ELF-1 (cell line): ENCODE measurements around the gene TSNAX.

Experiments used
- DNase-seq: peaks from one replicate; pipeline ENCODE4 v3.0.0-alpha.2; 2016; ENCODE audit warnings: low read depth, low spot score

TSNAX gene

DNA sequence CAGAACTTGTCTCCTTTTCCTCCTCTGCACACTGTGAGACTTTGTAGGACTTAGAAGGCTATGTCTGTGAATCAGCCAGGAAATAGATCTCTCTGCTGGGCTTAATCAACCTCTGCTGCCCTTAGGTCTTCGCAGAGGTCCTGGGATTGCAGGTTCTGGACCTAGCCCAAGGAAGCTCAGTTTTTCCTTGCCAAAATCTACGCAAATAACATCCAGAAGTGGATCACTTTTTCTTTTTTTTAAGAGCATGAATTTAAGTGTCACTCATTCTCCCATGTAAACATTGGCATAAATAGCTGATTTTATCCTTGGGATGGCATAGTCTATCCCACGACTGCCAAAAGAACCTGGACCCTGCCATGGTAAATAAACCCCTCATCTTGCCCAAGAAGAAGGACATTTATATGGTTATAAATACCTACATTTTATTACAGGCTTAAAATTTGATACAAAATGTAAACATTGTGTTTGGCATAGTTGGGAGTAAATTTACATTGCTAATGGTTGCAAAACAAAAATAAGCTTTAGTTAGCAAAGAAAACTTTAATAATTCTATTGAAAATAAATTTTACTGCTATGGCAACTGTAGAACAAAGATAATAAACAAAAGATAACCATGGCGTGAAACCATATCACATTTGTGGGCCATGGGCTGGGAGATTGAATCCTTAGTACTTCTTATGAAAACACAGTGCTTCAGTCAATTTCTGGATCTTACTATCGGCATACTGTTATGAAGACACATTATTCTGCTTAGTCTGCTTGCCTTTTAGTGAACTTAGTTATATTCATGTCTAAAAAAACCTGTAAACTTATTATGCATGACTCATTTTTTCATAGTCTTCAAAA is 73.6 kb downstream of the TSNAX start:
- DNase-seq, result no peak

DNA sequence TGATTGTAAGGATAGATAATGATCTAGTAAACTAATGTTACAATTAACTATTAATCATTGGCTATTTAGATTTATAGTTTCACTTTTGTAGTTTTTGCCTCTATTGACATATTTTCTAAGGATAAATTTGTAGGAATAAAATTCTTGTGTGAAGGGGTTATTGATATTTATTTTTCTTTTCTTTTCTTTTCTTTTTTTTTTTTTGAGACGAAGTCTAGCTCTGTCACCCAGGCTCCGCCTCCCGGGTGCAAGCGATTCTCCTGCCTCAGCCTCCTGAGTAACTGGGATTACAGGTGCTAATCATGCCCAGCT is 74.2 kb downstream of the TSNAX start:
- no peak for DNase-seq

DNA sequence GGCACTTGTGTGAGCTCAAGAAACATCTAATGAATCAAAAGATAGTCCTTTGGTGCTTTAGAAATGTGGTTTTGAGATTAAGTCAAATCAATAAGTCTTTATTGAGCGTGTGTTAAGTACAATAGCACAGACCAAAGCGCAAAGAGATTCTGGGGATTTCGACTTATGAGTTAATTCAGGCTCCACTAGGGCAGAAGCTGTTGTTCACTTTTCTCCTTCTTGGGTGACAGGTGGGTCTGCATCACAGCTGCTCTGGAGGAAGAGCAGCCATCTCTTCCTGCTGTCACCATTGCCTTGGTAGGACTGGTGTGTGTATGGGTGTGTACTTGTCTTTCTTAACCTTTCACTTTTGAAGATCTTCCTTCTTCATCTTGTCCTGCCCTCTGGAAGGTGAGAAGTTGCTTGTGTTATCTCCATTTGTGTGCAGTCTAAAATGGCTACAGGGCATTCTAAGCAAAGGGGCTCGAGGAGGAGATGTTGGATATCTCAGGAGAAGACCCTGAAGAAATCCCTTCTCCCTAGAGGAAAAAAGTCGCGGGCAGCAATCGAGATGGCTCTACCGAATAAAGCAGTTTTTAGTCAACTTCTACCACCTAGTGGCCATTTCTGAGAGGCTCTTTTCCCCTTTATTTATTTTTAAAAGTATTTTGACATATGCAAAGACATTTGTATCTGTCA is 75.3 kb downstream of the TSNAX start:
- DNase-seq, result peak; percentile 37

DNA sequence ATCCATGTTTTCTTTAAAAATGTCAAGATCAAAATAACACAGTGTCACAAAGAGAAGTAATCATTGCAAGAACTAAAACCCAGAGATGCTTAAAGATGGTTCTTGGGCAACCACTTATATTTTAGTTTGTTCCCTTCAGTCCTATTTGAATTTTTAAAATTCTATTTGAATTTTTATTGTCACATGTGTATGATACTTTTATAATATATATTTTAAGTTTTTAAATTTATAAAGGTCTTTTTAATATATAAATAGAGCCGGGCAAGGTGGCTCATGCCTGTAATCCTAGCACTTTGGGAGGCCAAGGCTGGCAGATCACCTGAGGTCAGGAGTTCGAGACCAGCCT is 75.8 kb downstream of the TSNAX start:
- DNase-seq, result no peak

DNA sequence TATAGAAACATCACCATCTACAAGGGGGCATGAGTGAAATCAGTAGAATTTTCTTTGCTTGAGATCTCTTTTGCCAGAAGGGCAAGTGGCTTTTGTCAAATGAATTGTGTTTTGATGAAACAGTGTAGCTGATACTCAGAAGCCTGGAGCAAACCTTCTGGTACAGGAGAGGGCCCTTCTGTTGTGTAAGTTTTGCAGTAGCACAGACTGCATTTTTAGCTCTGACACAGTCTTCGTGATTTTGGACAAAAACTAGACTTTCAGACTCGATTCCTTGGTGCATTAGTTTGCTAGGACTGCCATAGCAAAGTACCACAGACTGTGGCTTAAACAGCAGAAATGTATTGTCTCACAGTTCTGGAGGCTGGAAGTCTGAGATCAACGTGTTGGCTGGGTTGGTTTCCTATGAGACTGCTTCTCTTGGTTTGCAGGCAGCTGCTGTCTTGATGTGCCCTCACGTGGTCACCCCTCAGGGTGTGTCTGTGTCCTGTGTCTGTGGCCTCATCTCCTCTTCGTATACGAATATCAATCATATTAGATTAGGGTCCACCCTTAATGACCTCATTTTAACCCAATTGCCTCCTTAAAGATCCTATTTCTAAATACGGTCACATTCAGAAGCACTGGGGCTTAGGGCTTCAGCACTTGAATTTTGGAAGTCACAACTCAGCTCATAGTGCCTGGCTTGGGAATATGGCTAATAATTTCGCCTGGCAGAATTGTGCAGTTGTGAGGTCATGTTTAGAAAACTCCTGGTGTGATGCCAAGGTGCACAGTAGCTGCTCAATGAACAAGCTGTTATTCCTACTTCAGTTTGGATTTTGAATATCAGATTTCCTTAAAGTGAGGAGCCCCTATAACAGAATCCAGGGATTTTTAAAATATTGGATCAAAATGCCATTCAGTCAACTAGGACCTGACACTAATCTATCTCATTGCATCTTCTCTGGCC is 77.0 kb downstream of the TSNAX start:
- DNase-seq, result no peak

DNA sequence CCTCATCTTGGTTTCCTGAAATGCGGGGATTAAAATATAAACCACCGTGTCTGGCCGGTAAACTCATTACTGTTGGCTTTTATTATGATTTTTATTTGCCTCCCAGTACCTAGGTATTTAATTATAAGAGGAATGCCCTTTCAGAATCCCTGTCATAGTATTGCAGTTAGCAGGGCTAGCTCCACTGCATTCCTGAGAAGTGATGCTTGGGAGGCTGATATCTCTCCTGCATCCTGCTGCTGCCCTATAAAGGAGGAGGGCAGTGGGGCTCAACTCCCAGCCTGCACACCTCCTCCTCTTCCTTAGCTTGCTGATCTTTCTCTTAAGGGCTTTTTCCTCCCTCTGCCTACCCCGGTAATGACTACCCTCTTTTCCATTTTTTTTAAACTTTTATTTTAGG is 78.2 kb downstream of the TSNAX start:
- no peak for DNase-seq

DNA sequence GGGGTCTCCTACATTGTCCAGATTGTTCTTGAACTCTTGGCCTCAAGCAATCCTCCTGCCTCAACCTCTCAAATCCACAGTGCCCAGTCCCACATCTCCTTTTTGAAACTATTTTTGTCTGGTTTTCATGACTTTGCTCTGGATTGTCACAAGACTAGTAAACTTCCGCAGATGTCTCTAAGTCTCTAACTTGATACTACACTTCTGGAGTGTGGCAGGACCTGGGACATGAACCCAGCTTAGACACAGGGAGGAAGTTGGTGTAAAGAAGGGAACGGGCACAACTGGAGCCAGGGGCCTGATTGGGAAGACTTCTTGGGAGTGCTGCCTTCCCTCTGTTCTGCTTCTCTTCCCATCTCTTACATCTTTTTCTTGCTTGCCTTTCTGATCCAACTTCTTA is 81.9 kb downstream of the TSNAX start:
- no peak for DNase-seq

DNA sequence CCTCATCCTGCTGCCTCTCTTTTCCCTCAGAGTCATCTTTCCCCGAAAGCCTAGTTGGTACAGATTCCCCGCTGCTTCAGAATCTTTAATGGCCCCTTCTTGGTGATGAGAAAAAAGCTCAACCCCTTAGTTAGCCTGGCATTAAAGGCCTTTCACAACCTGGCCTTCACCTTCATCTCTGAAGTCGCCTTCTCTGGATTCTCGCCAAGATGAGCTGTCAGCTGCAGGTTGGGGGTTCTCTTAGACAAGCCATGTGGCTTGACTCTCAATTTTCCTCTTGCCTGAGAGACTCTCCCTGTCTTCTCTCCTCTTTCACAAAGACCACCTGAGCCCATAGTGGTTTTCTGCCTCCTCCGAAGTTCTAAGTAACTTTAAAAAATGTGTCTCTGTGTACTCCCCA is 82.6 kb downstream of the TSNAX start:
- DNase-seq, result no peak

DNA sequence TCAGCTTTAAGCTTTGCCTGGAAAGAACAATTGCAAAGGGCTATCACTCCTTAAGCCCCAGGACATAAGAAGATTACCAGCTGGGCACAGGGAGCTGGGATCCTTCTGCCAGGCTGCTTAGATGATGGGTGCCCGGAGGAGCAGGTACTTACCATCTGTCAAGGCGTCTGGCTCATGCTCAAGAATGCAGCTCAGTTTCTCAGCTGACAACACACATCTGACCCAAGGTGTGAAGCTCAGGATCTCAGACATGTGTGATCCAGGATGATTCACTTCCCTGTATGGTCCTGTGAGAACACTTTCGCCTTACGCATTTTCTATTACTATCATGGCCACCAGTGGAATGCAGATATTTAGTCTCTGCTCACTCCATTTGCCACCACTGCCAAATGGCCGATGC is 83.4 kb downstream of the TSNAX start:
- no peak for DNase-seq

DNA sequence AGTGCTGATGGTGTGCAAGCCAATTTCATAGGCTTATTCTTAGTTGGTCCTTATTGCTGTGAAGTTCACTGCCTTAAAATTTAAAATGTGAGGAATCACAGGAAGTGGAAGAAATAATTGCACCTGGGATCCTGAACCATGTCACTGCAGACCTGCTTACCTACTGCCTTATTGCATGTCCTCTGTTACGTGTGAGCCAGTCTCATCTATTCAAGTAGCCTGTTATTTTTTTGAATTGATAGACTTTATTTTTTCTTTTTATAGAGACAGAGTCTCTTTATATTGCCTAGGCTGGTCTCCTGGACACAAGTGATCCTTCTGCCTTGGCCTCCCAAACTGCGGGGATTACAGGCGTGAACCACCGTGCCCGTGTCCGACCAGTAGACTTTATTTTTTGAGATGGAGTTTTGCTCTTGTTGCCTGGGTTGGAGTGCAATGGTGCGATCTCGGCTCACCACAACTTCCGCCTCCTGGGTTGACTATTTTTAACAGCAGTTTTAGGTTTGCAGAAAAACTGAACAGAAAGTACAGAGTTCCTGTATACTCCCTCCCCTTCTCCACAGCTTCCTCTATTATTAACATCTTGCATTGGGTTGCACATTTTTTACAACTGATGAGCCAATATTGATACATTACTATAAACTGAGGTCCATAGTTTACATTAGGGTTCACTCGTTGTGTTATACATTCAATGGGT is 84.1 kb downstream of the TSNAX start:
- DNase-seq, result no peak

DNA sequence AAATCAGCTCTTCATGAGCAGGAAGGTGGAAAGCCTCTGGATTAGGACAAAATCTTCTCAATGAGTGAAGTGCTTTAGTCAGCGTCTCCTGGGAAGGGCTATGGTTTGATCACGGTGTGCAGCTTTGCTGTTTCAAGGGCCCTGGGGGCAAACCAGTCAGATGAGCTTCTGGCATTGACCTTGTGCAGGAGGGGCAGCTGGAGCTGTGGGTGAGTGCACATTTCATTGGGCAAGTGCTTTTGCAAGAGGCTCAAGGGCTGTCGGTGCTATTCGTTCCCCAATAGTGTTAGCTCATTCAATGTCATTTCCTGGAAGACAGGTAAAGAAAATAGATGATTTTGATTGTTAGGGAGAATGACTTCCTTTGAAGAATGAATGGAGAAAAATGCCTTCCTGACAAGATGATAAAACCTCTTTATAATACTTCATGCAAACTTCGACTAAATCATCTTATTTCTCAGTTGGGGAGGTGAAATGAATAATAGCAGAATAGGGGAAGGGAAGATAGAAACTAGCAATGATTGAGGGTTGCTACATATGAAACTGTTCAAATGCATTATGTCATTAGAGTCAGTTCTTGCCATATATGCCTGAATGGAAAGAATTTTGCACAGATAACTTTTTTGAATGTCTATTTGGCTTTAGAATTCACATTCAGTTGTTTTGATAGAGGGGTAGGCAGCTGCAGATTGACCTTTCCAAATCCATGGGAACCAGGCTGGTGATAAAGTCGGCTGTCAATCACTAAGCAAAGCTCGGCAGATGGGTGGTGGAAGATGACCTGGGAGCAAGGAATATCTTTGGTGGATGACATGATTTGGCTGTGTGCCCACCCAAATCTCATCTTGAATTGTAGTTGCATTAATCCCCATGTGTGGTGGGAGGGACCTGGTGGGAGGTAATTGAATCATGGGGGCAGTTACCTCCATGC is 85.2 kb downstream of the TSNAX start:
- DNase-seq, result no peak
